CD14-positive monocyte (primary cell): ENCODE data around the gene CHST2. TPM values are rescaled to one million over a fixed set of nuclear protein-coding genes. Genes with fewer than 3 reads are reported as not detected.

Experiments used
- DNase-seq, 3 donors: peaks; one replicate each; pipeline ENCODE4 v3.0.0-alpha.2; 2011 to 2022
- H2AFZ ChIP-seq: 2 replicates; pipeline ENCODE4 v1.6.0; 2012; ENCODE audit warnings: mild to moderate bottlenecking, low read depth, low read length, inconsistent platforms; ENCODE audit not compliant: insufficient read depth, poor library complexity, severe bottlenecking
- H3K27ac ChIP-seq, 2 donors: 1 replicate in 1 of 2; 2 replicates in 1 of 2; pipeline ENCODE4 v1.5.1; 2012 to 2013; ENCODE audit warnings: low read length in 2 of 2, control low read depth in 1 of 2, inconsistent platforms in 1 of 2, low read depth in 1 of 2, mild to moderate bottlenecking in 1 of 2
- H3K27me3 ChIP-seq, 2 donors: one replicate each; pipeline versions ENCODE4 v1.6.0 to v1.6.1; 2011 to 2013; ENCODE audit warnings: low read length in 2 of 2; ENCODE audit not compliant: control insufficient read depth in 2 of 2, insufficient read depth in 2 of 2
- H3K36me3 ChIP-seq, 2 donors: replicated peaks in 1 of 2; 1 replicate in 1 of 2; 2 replicates in 1 of 2; pipeline versions ENCODE4 v1.5.1 to v1.6.1; 2012 to 2013; ENCODE audit warnings: low read length in 2 of 2, control low read depth in 1 of 2, inconsistent platforms in 1 of 2, mild to moderate bottlenecking in 1 of 2; ENCODE audit not compliant: insufficient read depth in 2 of 2, control insufficient read depth in 1 of 2
- H3K4me1 ChIP-seq, 2 donors: 1 replicate in 1 of 2; 2 replicates in 1 of 2; pipeline versions ENCODE4 v1.5.1 to v1.6.1; 2012 to 2013; ENCODE audit warnings: low read length in 2 of 2, control low read depth in 1 of 2, inconsistent platforms in 1 of 2, mild to moderate bottlenecking in 1 of 2, moderate library complexity in 1 of 2; ENCODE audit not compliant: insufficient read depth in 2 of 2, control insufficient read depth in 1 of 2
- H3K4me2 ChIP-seq: replicated peaks from 2 replicates; pipeline ENCODE3; 2012; ENCODE audit warnings: low read length, moderate library complexity, mild to moderate bottlenecking; ENCODE audit not compliant: poor library complexity, severe bottlenecking; ENCODE audit errors: extremely low read depth
- H3K4me3 ChIP-seq, 3 experiments: fragments of 200-600 bp in 1 of 3; sonication (generic) in 1 of 3; replicated peaks in 1 of 3; 1 replicate in 2 of 3; 2 replicates in 1 of 3; pipeline ENCODE4 v1.5.1; 2011 to 2013; ENCODE audit warnings: low read length in 3 of 3, mild to moderate bottlenecking in 3 of 3, control low read depth in 2 of 3, low read depth in 2 of 3, inconsistent platforms in 1 of 3, moderate library complexity in 1 of 3
- H3K79me2 ChIP-seq: 2 replicates; pipeline ENCODE4 v1.6.0; 2012; ENCODE audit warnings: mild to moderate bottlenecking, control low read depth, inconsistent platforms, low read length, moderate library complexity; ENCODE audit not compliant: insufficient read depth
- H3K9ac ChIP-seq: 2 replicates; pipeline ENCODE4 v1.6.0; 2017; ENCODE audit warnings: low read length, mild to moderate bottlenecking; ENCODE audit not compliant: insufficient read depth, poor library complexity, severe bottlenecking
- H3K9me3 ChIP-seq, 2 donors: replicated peaks in 1 of 2; 1 replicate in 1 of 2; 2 replicates in 1 of 2; pipeline versions ENCODE4 v1.5.1 to v1.6.1; 2012 to 2013; ENCODE audit warnings: low read length in 2 of 2, control low read depth in 1 of 2; ENCODE audit not compliant: control insufficient read depth in 1 of 2, insufficient read depth in 1 of 2
- H4K20me1 ChIP-seq: 2 replicates; pipeline ENCODE4 v1.6.0; 2012; ENCODE audit warnings: mild to moderate bottlenecking, low read length, control low read depth, moderate library complexity; ENCODE audit not compliant: insufficient read depth
- H3K27ac Mint-ChIP-seq, 7 donors: one replicate each; pipeline ENCODE4 v1.8.0; 2020; ENCODE audit warnings: mild to moderate bottlenecking in 7 of 7, mixed read lengths in 7 of 7, moderate library complexity in 6 of 7, inconsistent platforms in 2 of 7
- H3K27me3 Mint-ChIP-seq, 3 donors: one replicate each; pipeline ENCODE4 v1.8.0; 2021 to 2022; ENCODE audit warnings: low read depth in 3 of 3, mild to moderate bottlenecking in 3 of 3, mixed read lengths in 3 of 3, moderate library complexity in 3 of 3, inconsistent platforms in 1 of 3
- H3K36me3 Mint-ChIP-seq, 2 donors: one replicate each; pipeline ENCODE4 v1.8.0; 2020; ENCODE audit warnings: mixed read lengths in 2 of 2, inconsistent platforms in 1 of 2, mild to moderate bottlenecking in 1 of 2
- H3K4me1 Mint-ChIP-seq: one replicate; pipeline ENCODE4 v1.8.0; 2020; ENCODE audit warnings: mild to moderate bottlenecking, mixed read lengths
- H3K4me3 Mint-ChIP-seq, 2 donors: one replicate each; pipeline ENCODE4 v1.8.0; 2020; ENCODE audit warnings: mild to moderate bottlenecking in 2 of 2, mixed read lengths in 2 of 2, moderate library complexity in 1 of 2
- H3K9me3 Mint-ChIP-seq, 7 donors: one replicate each; pipeline ENCODE4 v1.8.0; 2020 to 2022; ENCODE audit warnings: mixed read lengths in 7 of 7, mild to moderate bottlenecking in 6 of 7, moderate library complexity in 6 of 7, inconsistent platforms in 2 of 7
- WGBS: methylation state at CpG from one replicate; pipeline ENCODE4 v1.1.5; 2013; ENCODE audit warnings: missing lambda C conversion rate; ENCODE audit not compliant: insufficient coverage; 5-methylcytosine and 5-hydroxymethylcytosine counted together
- intact Hi-C, 2 donors: fragments of 100-400 bp; cut with micrococcal nuclease; formaldehyde crosslinking; loops; one replicate each; pipeline versions ENCODE4 v1.15.0 to v1.15.1; 2023
- polyA plus RNA-seq, 3 donors: library from polyadenylated mRNA; depleted of rRNA in 1 of 3; unstranded in 2 of 3; stranded (reverse) in 1 of 3; fragments of 300-500 nt in 2 of 3; fragments of >200 nt in 1 of 3; fragmentation: Illumina TruSeq in 2 of 3; gene quantifications; 1 replicate in 2 of 3; 2 replicates in 1 of 3; pipeline ENCODE4 v1.2.3, GENCODE V29; 2012 to 2021
- TF ChIP-seq, protein P1 (sequence below): fragments of 200-600 bp; IDR thresholded peaks from one replicate; pipeline ENCODE4 v1.8.0; 2022; ENCODE audit warnings: antibody characterized with exemption, mild to moderate bottlenecking

The CHST2 gene
- polyA plus RNA-seq, 3 donors: 6.1 to 18.0 (median 9.6) TPM

DNA sequence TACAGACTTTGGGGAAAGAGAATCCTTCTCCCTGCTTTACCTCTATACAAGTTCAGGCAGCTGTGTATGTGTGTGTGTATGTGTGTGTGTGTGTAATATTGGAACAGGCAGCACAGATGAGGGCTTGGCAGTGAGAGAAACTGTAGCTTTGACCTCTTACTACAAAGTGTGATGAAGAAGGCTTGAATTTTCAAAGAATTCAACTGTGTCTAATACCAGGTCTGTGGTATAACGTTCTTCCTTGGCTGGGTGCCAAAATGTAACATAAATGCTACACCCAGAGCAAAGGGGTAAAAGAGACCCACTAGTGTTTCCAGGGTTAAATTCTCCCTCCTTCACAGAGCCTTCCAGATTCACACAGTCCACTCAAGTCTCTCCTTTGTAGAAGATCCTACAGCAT, 51.1 kb downstream of the CHST2 start:
- Histone ChIP-seq H3K36me3 (no peaks in the 10 kb centered on the region), H3K79me2 (no peaks in the 10 kb centered on the region), H3K27ac (peak overlapping the region in 1 of 2 donors; percentile 63), H3K27me3 (no peaks in the 10 kb centered on the region), H3K4me3 (peak overlapping the region in 1 of 3 experiments; percentile 41), H4K20me1 (no peaks in the 10 kb centered on the region), H2AFZ (peak overlapping the region; percentile 47), H3K9me3 (no peaks in the 10 kb centered on the region), H3K4me1 (peaks cover 63 to 67% of the 10 kb centered on the region in 2 donors), H3K9ac (peak overlapping the region; percentile 26), H3K4me2 (peak overlapping the region; percentile 45)
- Mint-ChIP-seq H3K4me3 (peak overlapping the region in 1 of 2 donors; percentile 67), H3K27ac (peak overlapping the region in 5 of 7 donors; percentile 37 to 87 (median 75)), H3K9me3 (peaks cover 0 to 10% (median 6%) of the 10 kb centered on the region in 7 donors), H3K36me3 (peaks cover 6 to 8% of the 10 kb centered on the region in 2 donors), H3K4me1 (peaks cover 65% of the 10 kb centered on the region), H3K27me3 (peaks cover 0 to 2% (median 2%) of the 10 kb centered on the region in 3 donors)
- WGBS: no CpG with 5 or more reads among the region's 1 CpG
- intact Hi-C loops: no loop called here
- TF ChIP-seq, protein P1, sequence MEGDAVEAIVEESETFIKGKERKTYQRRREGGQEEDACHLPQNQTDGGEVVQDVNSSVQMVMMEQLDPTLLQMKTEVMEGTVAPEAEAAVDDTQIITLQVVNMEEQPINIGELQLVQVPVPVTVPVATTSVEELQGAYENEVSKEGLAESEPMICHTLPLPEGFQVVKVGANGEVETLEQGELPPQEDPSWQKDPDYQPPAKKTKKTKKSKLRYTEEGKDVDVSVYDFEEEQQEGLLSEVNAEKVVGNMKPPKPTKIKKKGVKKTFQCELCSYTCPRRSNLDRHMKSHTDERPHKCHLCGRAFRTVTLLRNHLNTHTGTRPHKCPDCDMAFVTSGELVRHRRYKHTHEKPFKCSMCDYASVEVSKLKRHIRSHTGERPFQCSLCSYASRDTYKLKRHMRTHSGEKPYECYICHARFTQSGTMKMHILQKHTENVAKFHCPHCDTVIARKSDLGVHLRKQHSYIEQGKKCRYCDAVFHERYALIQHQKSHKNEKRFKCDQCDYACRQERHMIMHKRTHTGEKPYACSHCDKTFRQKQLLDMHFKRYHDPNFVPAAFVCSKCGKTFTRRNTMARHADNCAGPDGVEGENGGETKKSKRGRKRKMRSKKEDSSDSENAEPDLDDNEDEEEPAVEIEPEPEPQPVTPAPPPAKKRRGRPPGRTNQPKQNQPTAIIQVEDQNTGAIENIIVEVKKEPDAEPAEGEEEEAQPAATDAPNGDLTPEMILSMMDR: no peak
- DNase-seq: no peak

DNA sequence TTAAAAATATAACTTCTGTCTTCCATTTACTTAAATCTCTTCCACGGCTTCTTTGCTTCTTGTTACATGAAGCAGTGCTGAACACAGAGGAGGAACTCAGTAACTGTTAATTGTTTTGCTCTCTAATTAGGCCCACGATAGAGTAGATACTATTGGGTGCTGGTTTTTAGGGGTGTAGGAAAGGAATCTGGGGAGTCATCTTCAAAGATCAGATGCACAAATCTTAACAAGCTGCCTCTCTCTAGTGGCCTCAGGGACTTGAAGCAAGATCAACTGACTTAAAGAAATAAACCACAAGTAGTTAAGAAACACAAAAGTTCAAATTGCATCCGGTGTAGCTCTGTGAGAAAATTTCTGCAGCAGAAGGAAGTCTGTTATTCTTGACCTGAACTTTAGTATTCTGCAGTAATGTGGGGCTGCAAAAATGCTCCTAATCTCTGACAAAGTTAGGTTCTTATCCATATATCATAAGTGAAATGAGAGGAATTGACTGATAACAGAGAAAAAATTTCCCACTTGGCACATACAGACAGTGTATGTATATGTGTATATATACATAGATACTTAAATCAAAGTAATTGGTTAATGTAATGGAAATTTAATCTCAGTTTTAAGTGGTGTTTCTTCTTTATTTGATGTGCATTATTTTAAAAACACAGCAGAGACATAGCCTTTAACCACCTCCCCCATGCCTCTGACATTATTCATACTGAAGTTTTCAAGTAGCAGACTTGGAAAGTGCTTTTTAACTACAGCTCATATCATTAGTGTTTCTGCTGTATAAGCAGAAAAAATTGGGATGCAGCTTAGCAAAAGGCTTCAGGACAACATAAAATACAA, 51.8 kb downstream of the CHST2 start:
- TF ChIP-seq, protein P1: no peak
- peaks cover 0 to 10% (median 6%) of the 10 kb centered on the region in 7 donors for H3K9me3 Mint-ChIP-seq
- intact Hi-C loops: no loop called here
- Histone ChIP-seq H3K27me3 (no peaks in the 10 kb centered on the region), H3K9me3 (no peaks in the 10 kb centered on the region), H3K79me2 (no peaks in the 10 kb centered on the region), H3K4me1 (peaks cover 57 to 60% of the 10 kb centered on the region in 2 donors), H3K4me2 (peak overlapping the region; percentile 45), H4K20me1 (no peaks in the 10 kb centered on the region), H3K27ac (peak overlapping the region in 1 of 2 donors; percentile 63), H3K36me3 (no peaks in the 10 kb centered on the region), H3K4me3 (peak overlapping the region in 1 of 3 experiments; percentile 41), H2AFZ (peak overlapping the region; percentile 47), H3K9ac (peak overlapping the region; percentile 26)
- H3K4me1 Mint-ChIP-seq: peaks cover 61% of the 10 kb centered on the region
- no CpG with 5 or more reads among the region's 3 CpGs for WGBS
- peaks cover 0 to 2% (median 2%) of the 10 kb centered on the region in 3 donors for H3K27me3 Mint-ChIP-seq
- H3K27ac Mint-ChIP-seq: peak overlapping the region; percentile 37 to 87 (median 75)
- peak overlapping the region in 1 of 2 donors; percentile 67 for H3K4me3 Mint-ChIP-seq
- peaks cover 6 to 8% of the 10 kb centered on the region in 2 donors for H3K36me3 Mint-ChIP-seq
- no peak for DNase-seq
